Measurements from ENCODE around the gene S1PR2.
"Not testable (repeated sequence)": the region's sequence is repeated elsewhere in the genome, so short reads cannot be mapped to it uniquely, and the experiment has no call there.

The S1PR2 gene

DNA sequence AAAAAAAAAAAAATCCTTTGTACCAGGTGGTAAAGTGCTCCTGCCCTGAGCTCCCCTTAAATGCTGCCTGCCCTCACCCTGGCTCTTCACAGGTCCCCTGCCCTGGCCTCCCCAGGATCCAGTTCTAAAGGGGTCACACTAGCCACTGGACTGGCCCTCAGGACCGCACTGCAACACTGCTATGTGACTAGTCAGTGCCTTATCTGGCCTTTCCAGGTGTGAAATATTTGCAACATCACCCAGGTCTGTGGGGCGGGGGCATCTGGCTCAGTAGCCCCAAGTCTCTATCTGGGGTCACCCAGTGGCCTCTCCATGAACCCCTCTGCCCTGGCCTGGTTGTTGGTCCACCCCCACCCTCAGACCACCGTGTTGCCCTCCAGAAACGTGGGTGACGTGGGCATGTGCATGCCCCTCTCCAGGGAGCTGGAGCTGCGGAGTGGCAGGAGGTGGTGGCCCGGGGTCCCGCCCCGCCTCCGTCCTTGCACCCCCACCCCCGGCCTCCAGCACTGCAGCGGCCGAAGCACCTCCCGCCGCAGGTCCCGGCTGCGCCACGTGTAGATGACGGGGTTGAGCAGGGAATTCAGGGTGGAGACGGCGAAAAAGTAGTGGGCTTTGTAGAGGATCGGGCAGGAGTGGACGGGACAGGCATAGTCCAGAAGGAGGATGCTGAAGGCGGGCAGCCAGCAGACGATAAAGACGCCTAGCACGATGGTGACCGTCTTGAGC is 7.5 kb downstream of the S1PR2 start:
- no peak overlapping the region for H3K4me3 ChIP-seq (ENCODE audit: low read length)
- no peak for TF ChIP-seq ZNF274 (IDR thresholded peaks at IDR 0.05; ENCODE audit: low read depth, low read length)

DNA sequence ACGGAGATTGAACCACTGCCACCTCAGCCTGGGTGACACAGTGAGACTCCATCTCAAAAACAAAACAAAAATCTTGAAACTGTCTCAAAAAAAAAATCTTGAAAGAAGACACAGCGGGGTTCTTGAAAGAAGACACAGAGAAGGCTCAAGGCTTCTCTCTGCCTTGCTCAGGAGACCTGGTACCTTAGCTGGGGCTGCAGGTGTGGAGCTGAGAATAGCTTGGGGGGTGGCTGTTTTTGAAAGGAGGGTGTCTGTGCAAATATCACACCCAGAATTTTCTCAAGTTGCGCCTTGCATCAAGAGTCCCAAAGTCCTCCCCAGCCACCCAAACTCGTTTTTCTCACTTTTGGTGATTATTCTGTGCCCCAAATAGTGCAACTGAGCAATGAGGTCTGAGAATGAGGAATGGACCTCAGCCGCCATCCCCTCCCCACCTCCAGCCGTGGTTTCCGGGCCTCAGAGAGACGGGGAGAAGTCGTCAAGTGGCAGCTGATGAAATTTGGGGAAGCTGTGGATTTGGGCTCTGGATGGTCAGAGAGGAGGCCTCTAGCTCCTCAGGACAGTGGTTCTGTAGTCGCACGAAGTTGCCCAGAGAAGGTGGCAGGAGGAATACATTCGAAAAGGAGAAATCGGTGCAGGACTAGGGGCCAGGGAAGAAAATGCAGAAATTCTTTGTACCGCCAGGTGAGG is 8.8 kb downstream of the S1PR2 start:
- TF ChIP-seq ZNF274 (IDR thresholded peaks at IDR 0.05; ENCODE audit: low read depth, low read length): no peak

DNA sequence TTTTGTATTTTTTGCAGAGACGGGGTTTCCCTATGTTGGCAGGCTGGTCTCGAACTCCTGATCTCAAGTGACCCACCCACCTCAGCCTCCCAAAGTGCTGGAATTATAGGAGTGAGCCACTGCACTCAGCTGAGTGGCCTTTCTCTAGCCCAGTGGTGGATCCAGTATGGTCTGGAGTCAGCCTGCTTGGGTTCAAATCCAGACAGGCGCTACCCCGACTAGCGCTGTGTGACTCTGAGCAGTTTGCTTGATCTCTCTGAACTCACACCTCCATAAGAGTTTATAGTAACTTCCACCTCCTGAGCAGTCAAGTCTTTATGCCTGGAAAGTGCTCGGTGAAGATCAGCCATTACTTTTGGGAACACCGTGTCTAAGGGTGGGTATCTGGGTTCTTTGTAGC is 10.4 kb downstream of the S1PR2 start:
- TF ChIP-seq ZNF274 (IDR thresholded peaks at IDR 0.05; ENCODE audit: low read depth, low read length): no peak
- no peak overlapping the region for H3K4me3 ChIP-seq (ENCODE audit: low read length)

More for the DNA sequence above, 8.8 kb downstream of the S1PR2 start:
- no peak overlapping the region for H3K4me3 ChIP-seq (ENCODE audit: low read length)

DNA sequence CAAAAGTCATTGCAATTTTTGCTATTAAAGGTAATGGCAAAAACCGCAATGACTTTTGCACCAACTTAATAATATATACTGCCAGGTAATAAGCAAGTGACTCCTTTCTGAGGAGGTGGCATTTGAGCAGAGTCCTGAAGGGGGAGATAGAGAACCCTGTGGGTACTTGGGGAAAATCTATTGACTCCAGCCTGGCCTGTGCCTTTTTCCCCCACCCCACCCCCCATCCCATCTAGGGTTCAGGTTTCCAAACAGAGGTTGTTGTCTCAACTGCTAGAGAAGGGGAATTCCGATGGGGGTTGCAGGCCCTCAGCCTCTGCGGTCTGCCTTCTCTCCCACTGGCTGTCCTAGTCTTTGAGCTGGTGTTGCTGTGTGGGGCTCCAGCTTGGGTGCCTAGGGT is 11.5 kb downstream of the S1PR2 start:
- no peak overlapping the region for H3K4me3 ChIP-seq (ENCODE audit: low read length)
- TF ChIP-seq ZNF274 (IDR thresholded peaks at IDR 0.05; ENCODE audit: low read depth, low read length): no peak

DNA sequence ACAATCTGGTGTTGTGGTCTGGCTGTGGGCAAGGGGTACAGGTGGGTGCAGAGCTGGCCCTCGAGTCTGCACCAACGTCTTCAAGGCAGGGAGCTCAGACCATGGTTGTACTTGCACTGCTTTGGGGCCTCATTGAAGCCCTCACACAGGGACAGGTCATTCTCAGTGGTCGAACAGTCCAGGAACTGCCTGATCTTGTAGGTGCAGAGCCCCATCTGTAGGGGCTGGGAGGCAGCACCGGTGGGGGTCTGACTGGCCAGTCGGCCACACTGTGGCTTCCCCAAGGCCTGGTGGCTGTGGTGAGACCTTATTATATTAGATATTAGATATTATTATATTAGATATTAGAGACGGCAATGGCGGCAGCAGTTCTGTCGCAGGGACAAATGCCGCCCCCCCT is 14.0 kb downstream of the S1PR2 start:
- TF ChIP-seq ZNF274 (IDR thresholded peaks at IDR 0.05; ENCODE audit: low read depth, low read length): no peak
- H3K4me3 ChIP-seq (ENCODE audit: low read length): no peak overlapping the region

DNA sequence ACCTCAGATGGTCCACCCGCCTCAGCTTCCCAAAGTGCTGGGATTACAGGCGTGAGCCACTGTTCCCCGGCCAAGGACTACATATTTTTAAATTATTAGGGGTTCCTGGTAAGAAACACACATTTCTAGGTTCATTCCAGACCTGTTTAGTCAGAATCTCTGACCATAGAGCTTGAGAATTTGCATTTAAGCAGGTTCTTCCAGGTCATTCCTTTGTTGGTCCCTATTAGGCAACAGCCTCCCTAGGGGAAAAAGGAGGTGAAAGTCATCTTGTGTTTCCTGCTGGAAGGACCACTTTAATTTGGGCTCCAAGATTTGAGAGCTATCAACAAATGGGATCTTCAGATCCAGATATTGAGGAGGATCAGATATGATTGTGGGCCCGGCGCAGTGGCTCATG is 16.3 kb downstream of the S1PR2 start:
- no peak overlapping the region for H3K4me3 ChIP-seq (ENCODE audit: low read length)
- TF ChIP-seq ZNF274 (IDR thresholded peaks at IDR 0.05; ENCODE audit: low read depth, low read length): no peak

DNA sequence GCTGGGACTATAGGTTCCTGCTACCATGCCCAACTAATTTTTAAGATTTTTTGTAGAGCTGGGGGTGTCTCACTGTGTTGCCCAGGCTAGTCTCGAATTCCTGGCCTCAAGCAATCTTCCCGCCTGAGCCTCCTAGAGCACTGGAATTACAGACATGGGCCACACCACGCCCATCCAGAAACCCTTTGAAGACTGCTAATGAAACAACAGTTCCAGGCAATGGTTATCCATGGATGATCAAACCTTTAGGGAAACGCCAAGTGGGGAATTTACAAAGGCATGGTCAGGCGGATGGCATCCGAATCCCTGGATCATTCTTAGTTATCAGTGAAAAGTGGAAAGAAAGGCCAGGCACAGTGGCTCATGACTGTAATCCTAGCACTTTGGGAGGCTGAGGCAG is 19.4 kb downstream of the S1PR2 start:
- no peak for TF ChIP-seq ZNF274 (IDR thresholded peaks at IDR 0.05; ENCODE audit: low read depth, low read length)
- H3K4me3 ChIP-seq (ENCODE audit: low read length): no peak overlapping the region

DNA sequence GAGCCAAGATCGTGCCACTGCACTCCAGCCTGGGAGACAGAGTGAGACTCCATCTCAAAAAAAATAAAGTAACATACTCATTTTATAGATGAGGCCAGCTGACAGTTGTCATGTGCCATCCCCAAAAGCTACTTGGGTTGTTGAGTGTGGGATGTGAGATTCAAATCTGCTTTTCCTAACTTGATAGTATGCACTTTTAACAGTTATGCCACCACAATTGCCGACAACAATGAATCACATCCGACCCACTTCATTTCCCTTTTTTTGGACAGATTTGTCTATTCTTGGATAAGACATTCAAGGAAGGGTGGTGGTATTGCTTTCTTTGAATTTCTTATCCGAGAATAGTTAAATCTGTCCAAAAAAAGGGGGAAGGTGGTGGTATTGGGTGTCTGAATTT is 20.1 kb downstream of the S1PR2 start:
- TF ChIP-seq ZNF274 (IDR thresholded peaks at IDR 0.05; ENCODE audit: low read depth, low read length): no peak
- H3K4me3 ChIP-seq (ENCODE audit: low read length): no peak overlapping the region

DNA sequence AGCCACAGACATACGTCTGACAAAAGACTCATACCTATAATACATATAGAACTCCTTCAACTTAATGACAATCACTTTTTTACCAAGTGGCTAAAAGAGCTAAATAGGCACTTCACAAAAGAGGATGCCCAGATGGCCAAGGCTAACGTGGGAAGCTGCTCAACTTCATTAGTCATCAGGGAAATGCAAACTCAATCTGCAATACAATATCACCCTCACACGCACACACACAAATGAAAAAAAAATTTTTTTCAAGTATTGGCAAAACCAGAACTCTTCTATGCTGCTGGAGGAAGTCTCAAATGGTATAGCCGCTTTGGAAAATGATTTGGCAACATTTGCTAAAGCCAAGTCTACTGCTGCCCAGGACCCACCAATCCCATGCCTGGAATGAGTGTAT is 21.8 kb downstream of the S1PR2 start:
- TF ChIP-seq ZNF274 (IDR thresholded peaks at IDR 0.05; ENCODE audit: low read depth, low read length): no peak
- H3K4me3 ChIP-seq (ENCODE audit: low read length): no peak overlapping the region

DNA sequence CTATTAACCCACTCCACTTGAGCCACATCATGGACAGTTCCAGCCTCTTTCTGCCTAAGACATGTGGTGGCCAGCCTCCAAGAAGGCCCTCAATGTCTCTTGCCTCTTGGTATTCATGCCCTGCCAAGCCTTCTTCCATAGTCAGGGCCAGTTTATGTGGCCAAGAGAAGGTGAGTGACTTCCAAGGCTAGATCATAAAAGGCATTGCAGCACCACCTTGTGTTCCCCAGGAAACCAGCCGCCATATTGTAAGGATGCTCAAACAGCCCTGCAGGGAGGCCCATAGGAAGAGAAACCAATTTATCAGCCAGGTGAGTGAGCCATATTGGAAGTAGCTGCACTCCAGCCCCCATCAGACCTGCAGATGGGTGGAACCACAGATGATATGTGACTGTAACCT is 24.1 kb downstream of the S1PR2 start:
- no peak for TF ChIP-seq ZNF274 (IDR thresholded peaks at IDR 0.05; ENCODE audit: low read depth, low read length)
- no peak overlapping the region for H3K4me3 ChIP-seq (ENCODE audit: low read length)

DNA sequence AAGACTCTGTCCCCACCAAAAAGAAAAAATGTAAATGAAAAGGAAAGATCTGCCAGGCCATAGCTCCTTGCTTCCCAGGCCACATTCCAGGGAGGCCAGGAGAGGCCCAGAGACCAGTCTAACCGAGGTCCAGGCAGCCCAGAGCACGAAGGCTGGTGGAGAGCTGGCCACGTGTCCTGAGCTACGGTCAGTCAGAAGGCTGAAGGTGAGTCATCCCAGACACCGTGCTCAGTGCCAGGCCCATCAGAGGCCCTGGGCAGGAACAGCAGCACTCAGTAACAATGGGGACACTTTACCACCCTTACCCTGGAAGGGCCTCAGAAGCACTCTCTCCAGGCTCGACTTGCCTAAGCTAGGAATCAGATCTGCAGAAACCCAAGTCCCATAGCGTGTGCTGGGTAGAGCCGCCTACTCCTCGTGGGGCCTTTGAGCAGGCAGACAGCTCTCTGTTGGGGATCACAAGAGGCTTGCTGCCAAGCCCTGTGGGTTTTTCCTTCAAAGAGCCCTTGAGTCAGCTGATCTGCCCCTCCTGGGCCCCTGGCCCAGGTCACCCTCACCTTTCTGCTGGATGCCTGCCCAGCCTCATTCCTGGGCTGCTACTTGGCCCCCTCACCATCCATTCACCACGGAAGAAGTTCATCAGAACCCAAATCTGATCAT is 24.8 kb downstream of the S1PR2 start:
- H3K4me3 ChIP-seq (ENCODE audit: low read length): no peak overlapping the region
- TF ChIP-seq ZNF274 (IDR thresholded peaks at IDR 0.05; ENCODE audit: low read depth, low read length): no peak

DNA sequence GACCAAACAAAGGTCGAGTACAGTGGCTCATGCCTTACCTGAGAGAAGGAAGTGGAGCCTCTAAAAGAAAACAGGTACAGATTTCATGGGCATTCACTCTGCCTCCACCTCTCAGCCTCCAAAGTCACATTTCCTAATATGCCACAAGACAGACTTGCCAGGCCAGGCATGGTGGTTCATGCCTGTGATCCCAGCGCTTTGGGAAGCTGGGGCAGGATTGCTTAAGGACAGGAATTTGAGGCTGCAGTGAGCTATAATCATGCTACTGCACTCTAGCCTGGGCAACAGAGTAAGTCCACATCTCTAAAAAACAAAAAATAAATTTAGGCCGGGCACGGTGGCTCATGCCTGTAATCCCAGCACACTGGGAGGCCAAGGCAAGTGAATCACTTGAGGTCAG is 25.5 kb downstream of the S1PR2 start:
- H3K4me3 ChIP-seq (ENCODE audit: low read length): no peak overlapping the region
- TF ChIP-seq ZNF274 (IDR thresholded peaks at IDR 0.05; ENCODE audit: low read depth, low read length): no peak

DNA sequence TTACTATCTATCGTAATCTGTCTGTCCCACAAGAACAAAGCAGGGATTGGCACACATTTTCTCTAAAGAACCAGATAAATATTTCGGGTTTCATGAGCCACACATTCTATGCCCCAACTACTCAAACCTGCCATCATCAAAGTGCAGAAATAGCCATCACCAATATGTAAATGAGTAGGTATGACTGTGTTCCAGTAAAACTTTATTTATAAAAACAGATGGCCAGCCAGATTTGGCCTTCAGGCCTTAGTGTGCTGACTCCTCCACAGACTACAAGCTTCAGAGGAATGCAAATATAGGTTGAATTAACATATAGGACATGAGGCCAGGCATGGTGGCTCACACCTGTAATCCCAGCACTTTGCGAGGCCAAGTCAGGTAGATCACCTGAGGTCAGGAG is 27.4 kb downstream of the S1PR2 start:
- no peak overlapping the region for H3K4me3 ChIP-seq (ENCODE audit: low read length)
- no peak for TF ChIP-seq ZNF274 (IDR thresholded peaks at IDR 0.05; ENCODE audit: low read depth, low read length)

DNA sequence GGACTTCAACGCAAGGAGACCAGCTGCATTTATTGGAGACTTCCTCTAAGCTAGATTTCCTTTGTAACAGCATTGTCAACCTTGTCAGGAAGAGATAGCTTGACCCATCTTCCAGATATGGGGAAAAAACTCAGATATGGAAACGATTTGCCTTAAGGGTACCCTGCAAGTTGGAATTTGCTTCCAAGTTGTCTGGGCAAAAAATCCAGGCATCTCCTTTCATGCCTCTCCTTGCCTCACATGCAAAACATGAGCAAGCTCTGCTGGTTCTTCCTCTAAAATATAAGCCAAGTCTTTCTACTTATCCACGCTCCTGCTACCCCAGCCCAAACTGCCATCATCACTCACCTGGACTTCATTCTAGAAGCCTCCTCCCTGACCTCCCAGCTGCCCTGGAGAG is 30.0 kb downstream of the S1PR2 start:
- no peak overlapping the region for H3K4me3 ChIP-seq (ENCODE audit: low read length)
- no peak for TF ChIP-seq ZNF274 (IDR thresholded peaks at IDR 0.05; ENCODE audit: low read depth, low read length)

DNA sequence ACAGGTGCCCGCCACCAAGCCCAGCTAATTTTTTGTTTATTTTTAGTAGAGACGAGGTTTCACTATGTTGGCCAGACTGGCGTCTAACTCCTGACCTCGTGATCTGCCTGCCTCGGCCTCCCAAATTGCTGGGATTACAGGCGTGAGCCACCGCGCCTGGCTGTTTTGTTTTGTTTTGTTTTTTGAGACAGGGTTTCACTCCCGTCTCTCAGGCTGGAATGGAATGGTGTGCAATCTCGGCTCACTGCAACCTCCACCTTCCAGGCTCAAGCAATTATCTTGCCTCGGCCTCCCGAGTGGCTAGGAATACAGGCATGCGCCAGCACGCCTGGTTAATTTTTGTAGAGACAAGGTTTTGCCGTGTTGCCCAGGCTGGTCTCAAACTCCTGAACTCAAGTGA is 31.0 kb downstream of the S1PR2 start:
- H3K4me3 ChIP-seq (ENCODE audit: low read length): not testable (repeated sequence)

DNA sequence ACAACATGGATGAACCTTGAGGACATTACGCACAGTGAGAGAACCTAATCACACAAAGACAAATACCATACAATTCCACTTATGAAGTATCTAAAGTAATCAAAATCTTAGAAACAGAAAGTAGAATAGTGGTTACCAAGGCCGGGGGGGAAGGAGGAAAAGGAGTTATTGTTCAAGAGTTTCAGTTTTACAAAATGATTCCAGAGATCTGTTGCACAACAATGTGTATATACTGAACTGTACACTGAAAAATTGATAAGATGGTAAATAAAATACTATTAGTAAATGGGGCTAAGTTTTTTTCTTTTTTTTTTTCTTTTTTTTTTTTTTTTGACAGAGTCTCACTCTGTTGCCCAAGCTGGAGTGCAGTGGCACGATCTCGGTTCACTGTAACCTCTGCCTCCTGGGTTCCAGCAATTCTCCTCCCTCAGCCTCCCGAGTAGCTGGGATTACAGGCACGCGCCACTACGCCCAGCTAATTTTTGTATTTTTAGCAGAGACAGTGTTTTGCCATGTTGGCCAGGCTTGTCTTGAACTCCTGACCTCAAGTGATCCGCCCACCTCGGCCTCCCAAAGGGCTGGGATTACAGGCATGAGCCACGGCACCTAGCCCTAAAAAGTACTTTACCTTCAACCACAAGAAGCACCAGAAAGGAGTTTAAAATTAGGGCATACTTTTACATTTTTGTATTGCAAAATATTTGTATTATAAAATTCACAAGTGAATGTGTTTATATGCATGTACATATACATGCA is 32.1 kb downstream of the S1PR2 start:
- not testable (repeated sequence) for H3K4me3 ChIP-seq (ENCODE audit: low read length)

Measured in GM08714 (cell line).